Measurements from ENCODE around the gene TRABD2B.

The TRABD2B gene

GRCh38 chr1:48022306-48022705 lies 25.1 kb upstream of the TRABD2B start:
- DNase-seq (ENCODE audit: low read depth in 1 of 2, low spot score in 1 of 2): no peak

GRCh38 chr1:48021792-48022191 lies 24.6 kb upstream of the TRABD2B start:
- no peak for DNase-seq (ENCODE audit: low read depth in 1 of 2, low spot score in 1 of 2)

GRCh38 chr1:48019714-48020315 lies 22.6 kb upstream of the TRABD2B start:
- DNase-seq (ENCODE audit: low read depth in 1 of 2, low spot score in 1 of 2): no peak

GRCh38 chr1:48018799-48019198 lies 21.6 kb upstream of the TRABD2B start:
- DNase-seq (ENCODE audit: low read depth in 1 of 2, low spot score in 1 of 2): no peak

- DNase-seq (ENCODE audit: low read depth in 1 of 2, low spot score in 1 of 2): no peak
Measured at GRCh38 chr1:48017716-48018115, 20.5 kb upstream of the TRABD2B start.

- no peak for DNase-seq (ENCODE audit: low read depth in 1 of 2, low spot score in 1 of 2)
Measured at GRCh38 chr1:48016515-48016914, 19.3 kb upstream of the TRABD2B start.

GRCh38 chr1:48013270-48013669 lies 16.1 kb upstream of the TRABD2B start:
- DNase-seq (ENCODE audit: low read depth in 1 of 2, low spot score in 1 of 2): no peak

GRCh38 chr1:48007047-48007446 lies 9.9 kb upstream of the TRABD2B start:
- no peak for DNase-seq (ENCODE audit: low read depth in 1 of 2, low spot score in 1 of 2)

- no peak for DNase-seq (ENCODE audit: low read depth in 1 of 2, low spot score in 1 of 2)
Measured at GRCh38 chr1:48006264-48006663, 9.1 kb upstream of the TRABD2B start.

GRCh38 chr1:48005253-48006117 lies 8.3 kb upstream of the TRABD2B start:
- no peak for DNase-seq (ENCODE audit: low read depth in 1 of 2, low spot score in 1 of 2)

GRCh38 chr1:48003741-48004531 lies 6.8 kb upstream of the TRABD2B start:
- no peak for DNase-seq (ENCODE audit: low read depth in 1 of 2, low spot score in 1 of 2)

- no peak for DNase-seq (ENCODE audit: low read depth in 1 of 2, low spot score in 1 of 2)
Measured at GRCh38 chr1:48002142-48002541, 5.0 kb upstream of the TRABD2B start.

- DNase-seq (ENCODE audit: low read depth in 1 of 2, low spot score in 1 of 2): no peak
Measured at GRCh38 chr1:48001696-48002095, 4.5 kb upstream of the TRABD2B start.

- DNase-seq (ENCODE audit: low read depth in 1 of 2, low spot score in 1 of 2): no peak
Measured at GRCh38 chr1:48000883-48001282, 3.7 kb upstream of the TRABD2B start.

- DNase-seq (ENCODE audit: low read depth in 1 of 2, low spot score in 1 of 2): no peak
Measured at GRCh38 chr1:47999097-47999496, 1.9 kb upstream of the TRABD2B start.

GRCh38 chr1:47998396-47998990 lies 1.3 kb upstream of the TRABD2B start:
- no peak for DNase-seq (ENCODE audit: low read depth in 1 of 2, low spot score in 1 of 2)

- no peak for DNase-seq (ENCODE audit: low read depth in 1 of 2, low spot score in 1 of 2)
Measured at GRCh38 chr1:47996406-47997226, 569 bp downstream of the TRABD2B start.

- DNase-seq (ENCODE audit: low read depth in 1 of 2, low spot score in 1 of 2): no peak
Measured at GRCh38 chr1:47996060-47996405, 1.2 kb downstream of the TRABD2B start.

GRCh38 chr1:47995306-47996050 lies 1.7 kb downstream of the TRABD2B start:
- no peak for DNase-seq (ENCODE audit: low read depth in 1 of 2, low spot score in 1 of 2)
